Measurements from ENCODE around the gene C20orf96. TPM values are rescaled to one million over a fixed set of nuclear protein-coding genes. Genes with fewer than 3 reads are reported as not detected.

C20orf96 gene
- total and polyA plus RNA-seq, 2 experiments from 2014 or later: 0.32 to 4.5 TPM

- Histone ChIP-seq H3K9me3 (ENCODE audit: low read depth) (no peaks in the 10 kb centered on the region), H3K9me2 (ENCODE audit: insufficient read depth) (no peaks in the 10 kb centered on the region), H3K4me2 (ENCODE audit: unreplicated experiment) (no peak overlapping the region), H3K9ac (no peak overlapping the region), H2AFZ (no peak overlapping the region), H3K27me3 (replicated peaks; ENCODE audit: insufficient read depth) (no peaks in the 10 kb centered on the region), H3K4me1 (ENCODE audit: insufficient read depth) (no peaks in the 10 kb centered on the region), H3K36me3 (ENCODE audit: low read depth) (no peaks in the 10 kb centered on the region), H3F3A (ENCODE audit: insufficient read depth) (no peaks in the 10 kb centered on the region), H3K79me2 (ENCODE audit: insufficient read depth) (no peaks in the 10 kb centered on the region), H3K27ac (no peak overlapping the region), H4K20me1 (ENCODE audit: insufficient read depth) (no peaks in the 10 kb centered on the region), H3K4me3 (no peak overlapping the region)
- 88 to 90% methylated on average over 7 of the region's 7 CpGs for WGBS, 2 experiments (ENCODE audit: low coverage in 1 of 2, low lambda C conversion rate in 2 of 2, missing lambda C conversion rate in 2 of 2)
- in situ Hi-C loops (cut with MboI): no loop called here
- DNase-seq: no peak
- TF ChIP-seq EZH2 (IDR thresholded peaks at IDR 0.05; ENCODE audit: insufficient read depth, poor library complexity, severe bottlenecking): no peak
- TF ChIP-seq EZH2phosphoT487 (IDR thresholded peaks at IDR 0.05; ENCODE audit: insufficient read depth, low read depth): no peak
Observed at GRCh38 chr20:275791-276190, 14.8 kb downstream of the C20orf96 start.

DNA sequence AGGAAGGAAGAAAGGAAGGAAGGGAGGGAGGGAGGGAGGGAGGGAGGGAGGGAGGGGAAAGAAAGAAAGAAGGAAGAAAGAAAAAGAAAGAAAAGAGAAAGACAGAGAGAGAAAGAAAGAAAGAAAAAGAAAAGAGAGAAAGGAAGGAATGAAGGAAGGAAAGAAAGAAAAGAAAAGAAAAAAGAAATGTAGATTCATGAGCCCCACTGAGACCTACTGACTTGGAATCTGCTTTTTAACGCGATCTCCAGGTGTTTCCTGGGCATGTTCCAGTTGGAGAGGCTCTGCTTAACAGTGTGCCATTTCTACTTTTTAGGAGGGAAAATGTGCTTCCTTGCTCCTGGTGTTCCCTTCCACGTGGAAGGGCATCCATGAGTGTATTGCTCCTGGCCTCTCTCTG is 16.7 kb downstream of the C20orf96 start:
- DNase-seq: no peak
- H3K4me3 ChIP-seq: no peak overlapping the region
- no peaks in the 10 kb centered on the region for H3K4me1 ChIP-seq (ENCODE audit: insufficient read depth)
- TF ChIP-seq EZH2 (IDR thresholded peaks at IDR 0.05; ENCODE audit: insufficient read depth, poor library complexity, severe bottlenecking) (no peak), EZH2phosphoT487 (IDR thresholded peaks at IDR 0.05; ENCODE audit: insufficient read depth, low read depth) (no peak)
- 59 to 71% methylated on average over 3 of the region's 3 CpGs for WGBS, 2 experiments (ENCODE audit: low coverage in 1 of 2, low lambda C conversion rate in 2 of 2, missing lambda C conversion rate in 2 of 2)
- H3K79me2 ChIP-seq (ENCODE audit: insufficient read depth): no peaks in the 10 kb centered on the region
- no peaks in the 10 kb centered on the region for H3K9me3 ChIP-seq (ENCODE audit: low read depth)
- H4K20me1 ChIP-seq (ENCODE audit: insufficient read depth): no peaks in the 10 kb centered on the region
- in situ Hi-C loops (cut with MboI): no loop called here
- no peaks in the 10 kb centered on the region for H3K27me3 ChIP-seq (replicated peaks; ENCODE audit: insufficient read depth)
- no peak overlapping the region for H2AFZ ChIP-seq
- no peaks in the 10 kb centered on the region for H3K36me3 ChIP-seq (ENCODE audit: low read depth)
- H3K9me2 ChIP-seq (ENCODE audit: insufficient read depth): no peaks in the 10 kb centered on the region
- H3K9ac ChIP-seq: no peak overlapping the region
- no peaks in the 10 kb centered on the region for H3F3A ChIP-seq (ENCODE audit: insufficient read depth)
- H3K27ac ChIP-seq: no peak overlapping the region
- no peak overlapping the region for H3K4me2 ChIP-seq (ENCODE audit: unreplicated experiment)

DNA sequence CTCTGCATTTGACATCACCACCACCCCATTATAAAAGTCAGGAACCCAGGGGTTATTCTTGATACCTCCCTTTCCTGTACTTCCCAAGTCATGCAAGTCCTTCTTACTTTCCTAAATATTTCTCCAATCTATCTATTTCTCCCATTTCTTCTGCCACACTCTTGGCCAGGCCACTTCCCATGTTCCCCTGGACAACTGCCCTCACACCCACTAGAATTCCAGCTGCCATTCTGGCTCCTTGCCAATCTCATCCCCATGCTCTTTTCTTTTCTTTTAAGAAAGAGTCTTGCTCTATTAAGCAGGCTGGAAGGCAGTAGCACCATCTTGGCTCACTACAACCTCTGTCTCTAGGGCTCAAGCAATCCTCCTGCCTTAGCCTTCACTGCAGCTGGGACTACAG is 17.8 kb downstream of the C20orf96 start:
- no peaks in the 10 kb centered on the region for H3K27me3 ChIP-seq (replicated peaks; ENCODE audit: insufficient read depth)
- DNase-seq: no peak
- no peak overlapping the region for H3K9ac ChIP-seq
- H3K4me2 ChIP-seq (ENCODE audit: unreplicated experiment): no peak overlapping the region
- H3K36me3 ChIP-seq (ENCODE audit: low read depth): no peaks in the 10 kb centered on the region
- H3K79me2 ChIP-seq (ENCODE audit: insufficient read depth): no peaks in the 10 kb centered on the region
- H3F3A ChIP-seq (ENCODE audit: insufficient read depth): no peaks in the 10 kb centered on the region
- no peaks in the 10 kb centered on the region for H3K9me2 ChIP-seq (ENCODE audit: insufficient read depth)
- no peak for TF ChIP-seq EZH2 (IDR thresholded peaks at IDR 0.05; ENCODE audit: insufficient read depth, poor library complexity, severe bottlenecking)
- TF ChIP-seq EZH2phosphoT487 (IDR thresholded peaks at IDR 0.05; ENCODE audit: insufficient read depth, low read depth): no peak
- H3K9me3 ChIP-seq (ENCODE audit: low read depth): no peaks in the 10 kb centered on the region
- H3K4me3 ChIP-seq: no peak overlapping the region
- no peaks in the 10 kb centered on the region for H4K20me1 ChIP-seq (ENCODE audit: insufficient read depth)
- no peak overlapping the region for H2AFZ ChIP-seq
- no peak overlapping the region for H3K27ac ChIP-seq
- no peaks in the 10 kb centered on the region for H3K4me1 ChIP-seq (ENCODE audit: insufficient read depth)
- in situ Hi-C loops (cut with MboI): no loop called here

DNA sequence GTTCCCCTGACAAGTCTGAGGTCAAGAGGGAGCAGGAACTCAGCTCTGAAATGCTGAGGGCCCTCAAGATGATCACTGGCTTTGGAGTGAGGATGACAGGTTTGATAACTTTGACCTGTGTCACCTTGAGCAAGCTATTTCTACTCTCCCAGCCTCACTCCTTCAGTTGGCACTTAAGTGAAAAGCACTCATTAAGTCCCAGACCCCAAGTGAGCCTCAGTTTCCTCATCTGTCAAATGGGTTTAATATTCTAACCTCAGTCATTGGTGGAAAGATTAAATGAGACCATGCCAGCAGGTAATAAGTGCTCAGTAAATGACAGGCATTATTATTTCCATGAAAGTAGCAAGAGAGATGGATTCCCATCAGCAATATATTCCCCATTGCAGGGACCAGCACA is 19.0 kb downstream of the C20orf96 start:
- H3K36me3 ChIP-seq (ENCODE audit: low read depth): no peaks in the 10 kb centered on the region
- no peaks in the 10 kb centered on the region for H3K79me2 ChIP-seq (ENCODE audit: insufficient read depth)
- H3K4me2 ChIP-seq (ENCODE audit: unreplicated experiment): no peak overlapping the region
- no peak overlapping the region for H3K4me3 ChIP-seq
- no peaks in the 10 kb centered on the region for H3K27me3 ChIP-seq (replicated peaks; ENCODE audit: insufficient read depth)
- H3K4me1 ChIP-seq (ENCODE audit: insufficient read depth): no peaks in the 10 kb centered on the region
- H3K9me2 ChIP-seq (ENCODE audit: insufficient read depth): no peaks in the 10 kb centered on the region
- H3F3A ChIP-seq (ENCODE audit: insufficient read depth): no peaks in the 10 kb centered on the region
- no peak for DNase-seq
- TF ChIP-seq EZH2 (IDR thresholded peaks at IDR 0.05; ENCODE audit: insufficient read depth, poor library complexity, severe bottlenecking) (no peak), EZH2phosphoT487 (IDR thresholded peaks at IDR 0.05; ENCODE audit: insufficient read depth, low read depth) (no peak)
- H3K27ac ChIP-seq: no peak overlapping the region
- H2AFZ ChIP-seq: no peak overlapping the region
- no peaks in the 10 kb centered on the region for H3K9me3 ChIP-seq (ENCODE audit: low read depth)
- no peak overlapping the region for H3K9ac ChIP-seq
- H4K20me1 ChIP-seq (ENCODE audit: insufficient read depth): no peaks in the 10 kb centered on the region
- in situ Hi-C loops (cut with MboI): no loop called here

DNA sequence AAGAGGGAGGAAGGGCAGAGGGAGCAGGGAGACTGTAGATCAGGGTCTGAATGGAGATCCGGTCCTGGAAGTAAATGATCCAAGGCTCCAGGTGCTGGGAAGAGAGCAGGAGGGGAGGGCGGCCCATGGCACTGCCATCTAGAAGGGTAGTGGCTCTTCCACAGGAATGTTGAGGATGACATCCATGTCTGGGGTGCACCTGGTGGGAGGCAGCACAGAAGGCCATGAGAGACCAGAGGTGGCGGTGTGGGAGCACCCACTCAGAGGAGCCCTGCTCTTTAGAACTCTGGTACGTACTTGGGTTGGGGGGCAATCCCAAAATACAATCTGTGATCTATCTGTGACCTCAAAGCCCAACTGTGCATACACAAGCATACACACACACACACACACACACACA is 19.5 kb downstream of the C20orf96 start:
- Histone ChIP-seq H3K9me2 (ENCODE audit: insufficient read depth) (no peaks in the 10 kb centered on the region), H3K27me3 (replicated peaks; ENCODE audit: insufficient read depth) (no peaks in the 10 kb centered on the region), H2AFZ (no peak overlapping the region), H3K36me3 (ENCODE audit: low read depth) (no peaks in the 10 kb centered on the region), H3K4me2 (ENCODE audit: unreplicated experiment) (no peak overlapping the region), H3K9ac (no peak overlapping the region), H3F3A (ENCODE audit: insufficient read depth) (no peaks in the 10 kb centered on the region), H3K4me3 (no peak overlapping the region), H3K27ac (no peak overlapping the region), H4K20me1 (ENCODE audit: insufficient read depth) (no peaks in the 10 kb centered on the region), H3K79me2 (ENCODE audit: insufficient read depth) (no peaks in the 10 kb centered on the region), H3K9me3 (ENCODE audit: low read depth) (no peaks in the 10 kb centered on the region), H3K4me1 (ENCODE audit: insufficient read depth) (no peaks in the 10 kb centered on the region)
- no peak for DNase-seq
- WGBS, 2 experiments (ENCODE audit: low coverage in 1 of 2, low lambda C conversion rate in 2 of 2, missing lambda C conversion rate in 2 of 2): 69 to 85% methylated on average over 3 to 4 of the region's 4 CpGs
- TF ChIP-seq EZH2phosphoT487 (IDR thresholded peaks at IDR 0.05; ENCODE audit: insufficient read depth, low read depth) (no peak), EZH2 (IDR thresholded peaks at IDR 0.05; ENCODE audit: insufficient read depth, poor library complexity, severe bottlenecking) (no peak)
- in situ Hi-C loops (cut with MboI): no loop called here

All from GM23248 (cell line).